ENCODE data around the gene CFAP74. TPM values are rescaled to one million over a fixed set of nuclear protein-coding genes. Genes with fewer than 3 reads are reported as not detected.

The CFAP74 gene
- polyA plus RNA-seq, 1 donor (not counting 4 experiments of a cell fraction or from before 2014, with no cell fraction given) = not detected

- dilution Hi-C loops (cut with MboI; ENCODE audit: extremely low pct_ligation_motif_present, low sequenced_read_pairs) = no loop called here
- Histone ChIP-seq H4K20me1 (ENCODE audit: control insufficient read depth, extremely low read depth, insufficient read depth, low read length) (no peaks in the 10 kb centered on the region), H3K27ac (ENCODE audit: control insufficient read depth, insufficient read depth, low read length) (no peak overlapping the region), H3K27me3 (ENCODE audit: control insufficient read depth, extremely low read depth, insufficient read depth, low read length) (peaks cover 32% of the 10 kb centered on the region), H3K36me3 (ENCODE audit: control insufficient read depth in 2 of 2, extremely low read depth in 1 of 2, insufficient read depth in 2 of 2, low read length in 2 of 2) (no peaks in the 10 kb centered on the region), H3K9ac (ENCODE audit: control insufficient read depth, extremely low read depth, insufficient read depth, low read length) (no peak overlapping the region), H3K9me1 (ENCODE audit: control insufficient read depth, extremely low read depth, insufficient read depth, low read length) (no peaks in the 10 kb centered on the region), H3K4me1 (ENCODE audit: control insufficient read depth, extremely low read depth, insufficient read depth, low read length) (no peaks in the 10 kb centered on the region), H2AFZ (ENCODE audit: control insufficient read depth, low read length) (no peak overlapping the region), H3K4me2 (ENCODE audit: control insufficient read depth, extremely low read depth, insufficient read depth, low read depth, low read length) (no peak overlapping the region), H3K9me3 (ENCODE audit: control insufficient read depth, low read depth, low read length) (no peaks in the 10 kb centered on the region), H3K79me2 (ENCODE audit: control insufficient read depth, insufficient read depth, low read length) (no peaks in the 10 kb centered on the region), H3K4me3 (ENCODE audit: control insufficient read depth in 2 of 3, extremely low read depth in 1 of 3, insufficient read depth in 2 of 3, low read depth in 1 of 3, low read length in 3 of 3) (no peak overlapping the region)
- TF ChIP-seq EZH2 (IDR thresholded peaks at IDR 0.05; ENCODE audit: low read length) (no peak), CTCF (optimal IDR thresholded peaks at IDR 0.05 in 1 of 3, IDR thresholded peaks at IDR 0.05 in 1 of 3, conservative IDR thresholded peaks at IDR 0.05 in 1 of 3; ENCODE audit: extremely low read depth in 1 of 3, insufficient read depth in 2 of 3, low read length in 3 of 3) (no peak)
- FAIRE-seq (no peak), DNase-seq (ENCODE audit: low read depth, low spot score) (no peak)
These were observed 1.3 kb upstream of the CFAP74 start for GRCh38 chr1:2004856-2005255.

- Histone ChIP-seq H3K36me3 (ENCODE audit: control insufficient read depth in 2 of 2, extremely low read depth in 1 of 2, insufficient read depth in 2 of 2, low read length in 2 of 2) (no peaks in the 10 kb centered on the region), H3K9ac (ENCODE audit: control insufficient read depth, extremely low read depth, insufficient read depth, low read length) (no peak overlapping the region), H3K4me1 (ENCODE audit: control insufficient read depth, extremely low read depth, insufficient read depth, low read length) (no peaks in the 10 kb centered on the region), H2AFZ (ENCODE audit: control insufficient read depth, low read length) (no peak overlapping the region), H3K9me3 (ENCODE audit: control insufficient read depth, low read depth, low read length) (no peaks in the 10 kb centered on the region), H3K27ac (ENCODE audit: control insufficient read depth, insufficient read depth, low read length) (no peak overlapping the region), H3K79me2 (ENCODE audit: control insufficient read depth, insufficient read depth, low read length) (no peaks in the 10 kb centered on the region), H3K27me3 (ENCODE audit: control insufficient read depth, extremely low read depth, insufficient read depth, low read length) (peaks cover 20% of the 10 kb centered on the region), H3K4me3 (ENCODE audit: control insufficient read depth in 2 of 3, extremely low read depth in 1 of 3, insufficient read depth in 2 of 3, low read depth in 1 of 3, low read length in 3 of 3) (no peak overlapping the region), H3K4me2 (ENCODE audit: control insufficient read depth, extremely low read depth, insufficient read depth, low read depth, low read length) (no peak overlapping the region), H4K20me1 (ENCODE audit: control insufficient read depth, extremely low read depth, insufficient read depth, low read length) (no peaks in the 10 kb centered on the region), H3K9me1 (ENCODE audit: control insufficient read depth, extremely low read depth, insufficient read depth, low read length) (no peaks in the 10 kb centered on the region)
- FAIRE-seq = no peak
- DNase-seq (ENCODE audit: low read depth, low spot score) = no peak
- dilution Hi-C loops (cut with MboI; ENCODE audit: extremely low pct_ligation_motif_present, low sequenced_read_pairs) = no loop called here
- TF ChIP-seq EZH2 (IDR thresholded peaks at IDR 0.05; ENCODE audit: low read length) = no peak
These were observed 1.7 kb downstream of the CFAP74 start for GRCh38 chr1:2001773-2002411.

GRCh38 chr1:2000850-2001249 lies 2.7 kb downstream of the CFAP74 start:
- Histone ChIP-seq H3K27me3 (ENCODE audit: control insufficient read depth, extremely low read depth, insufficient read depth, low read length) (peaks cover 20% of the 10 kb centered on the region), H3K27ac (ENCODE audit: control insufficient read depth, insufficient read depth, low read length) (no peak overlapping the region), H3K9ac (ENCODE audit: control insufficient read depth, extremely low read depth, insufficient read depth, low read length) (no peak overlapping the region), H3K36me3 (ENCODE audit: control insufficient read depth in 2 of 2, extremely low read depth in 1 of 2, insufficient read depth in 2 of 2, low read length in 2 of 2) (no peaks in the 10 kb centered on the region), H2AFZ (ENCODE audit: control insufficient read depth, low read length) (no peak overlapping the region), H3K9me3 (ENCODE audit: control insufficient read depth, low read depth, low read length) (no peaks in the 10 kb centered on the region), H3K9me1 (ENCODE audit: control insufficient read depth, extremely low read depth, insufficient read depth, low read length) (no peaks in the 10 kb centered on the region), H3K4me2 (ENCODE audit: control insufficient read depth, extremely low read depth, insufficient read depth, low read depth, low read length) (no peak overlapping the region), H3K4me1 (ENCODE audit: control insufficient read depth, extremely low read depth, insufficient read depth, low read length) (no peaks in the 10 kb centered on the region), H3K79me2 (ENCODE audit: control insufficient read depth, insufficient read depth, low read length) (no peaks in the 10 kb centered on the region), H3K4me3 (ENCODE audit: control insufficient read depth in 2 of 3, extremely low read depth in 1 of 3, insufficient read depth in 2 of 3, low read depth in 1 of 3, low read length in 3 of 3) (no peak overlapping the region), H4K20me1 (ENCODE audit: control insufficient read depth, extremely low read depth, insufficient read depth, low read length) (no peaks in the 10 kb centered on the region)
- FAIRE-seq (no peak), DNase-seq (ENCODE audit: low read depth, low spot score) (no peak)
- no peak for TF ChIP-seq EZH2 (IDR thresholded peaks at IDR 0.05; ENCODE audit: low read length)
- no peak for TF ChIP-seq CTCF (optimal IDR thresholded peaks at IDR 0.05 in 1 of 3, IDR thresholded peaks at IDR 0.05 in 1 of 3, conservative IDR thresholded peaks at IDR 0.05 in 1 of 3; ENCODE audit: extremely low read depth in 1 of 3, insufficient read depth in 2 of 3, low read length in 3 of 3)
- dilution Hi-C loops (cut with MboI; ENCODE audit: extremely low pct_ligation_motif_present, low sequenced_read_pairs) = no loop called here
